ENCODE results near the gene MCF2L. TPM values are rescaled to one million over a fixed set of nuclear protein-coding genes. Genes with fewer than 3 reads are reported as not detected.
A peak's percentile ranks its signal among the peaks of the same experiment; 100 is the strongest.

MCF2L gene
- total RNA-seq, 2 donors from 2014 or later: 47.6 to 64.7 TPM

- intact Hi-C loops (cut with DNase I): no loop called here
Measured at GRCh38 chr13:113033054-113033850, 64.2 kb downstream of the MCF2L start.

GRCh38 chr13:113034451-113035212 is 65.6 kb downstream of the MCF2L start:
- Histone ChIP-seq H3K36me3 (no peaks in the 10 kb centered on the region), H3K27me3 (replicated peaks; ENCODE audit: insufficient read depth) (no peaks in the 10 kb centered on the region), H3K4me1 (replicated peaks) (no peaks in the 10 kb centered on the region), H3K4me3 (no peak overlapping the region), H3K27ac (no peak overlapping the region), H3K9me3 (no peaks in the 10 kb centered on the region)
- intact Hi-C loops (cut with DNase I): no loop called here
- TF ChIP-seq POLR2A (IDR thresholded peaks at IDR 0.05): no peak
- peak; percentile 31 for TF ChIP-seq POLR2AphosphoS5 (IDR thresholded peaks at IDR 0.05)
- peak in 3 of 4 experiments; percentile 58 to 76 (median 71) for TF ChIP-seq CTCF (IDR thresholded peaks at IDR 0.05)
- peak; percentile 36 for DNase-seq (ENCODE audit: low spot score)
- 64% methylated on average over 35 of the region's 35 CpGs for WGBS

More at GRCh38 chr13:113033054-113033850, 64.2 kb downstream of the MCF2L start:
- DNase-seq (ENCODE audit: low spot score): no peak
- no peaks in the 10 kb centered on the region for H3K36me3 ChIP-seq
- H3K4me1 ChIP-seq (replicated peaks): no peaks in the 10 kb centered on the region
- H3K27me3 ChIP-seq (replicated peaks; ENCODE audit: insufficient read depth): no peaks in the 10 kb centered on the region
- no peak overlapping the region for H3K4me3 ChIP-seq
- TF ChIP-seq POLR2AphosphoS5 (IDR thresholded peaks at IDR 0.05) (no peak), CTCF (IDR thresholded peaks at IDR 0.05) (no peak), POLR2A (IDR thresholded peaks at IDR 0.05) (no peak)
- WGBS: 84% methylated on average over 39 of the region's 43 CpGs
- H3K27ac ChIP-seq: no peak overlapping the region
- H3K9me3 ChIP-seq: no peaks in the 10 kb centered on the region

GRCh38 chr13:113035213-113035800 is 66.3 kb downstream of the MCF2L start:
- H3K27me3 ChIP-seq (replicated peaks; ENCODE audit: insufficient read depth): no peaks in the 10 kb centered on the region
- no peaks in the 10 kb centered on the region for H3K36me3 ChIP-seq
- no peak overlapping the region for H3K27ac ChIP-seq
- TF ChIP-seq CTCF (IDR thresholded peaks at IDR 0.05): no peak
- TF ChIP-seq POLR2AphosphoS5 (IDR thresholded peaks at IDR 0.05): no peak
- no peak for TF ChIP-seq POLR2A (IDR thresholded peaks at IDR 0.05)
- H3K9me3 ChIP-seq: no peaks in the 10 kb centered on the region
- no peaks in the 10 kb centered on the region for H3K4me1 ChIP-seq (replicated peaks)
- WGBS: 60% methylated on average over 20 of the region's 20 CpGs
- intact Hi-C loops (cut with DNase I): no loop called here
- H3K4me3 ChIP-seq: no peak overlapping the region
- DNase-seq (ENCODE audit: low spot score): no peak

- Histone ChIP-seq H3K9me3 (no peaks in the 10 kb centered on the region), H3K27me3 (replicated peaks; ENCODE audit: insufficient read depth) (no peaks in the 10 kb centered on the region), H3K4me3 (no peak overlapping the region), H3K27ac (no peak overlapping the region), H3K36me3 (no peaks in the 10 kb centered on the region), H3K4me1 (replicated peaks) (no peaks in the 10 kb centered on the region)
- WGBS: 96% methylated on average over 14 of the region's 14 CpGs
- intact Hi-C loops (cut with DNase I): no loop called here
- DNase-seq (ENCODE audit: low spot score): no peak
- no peak for TF ChIP-seq POLR2AphosphoS5 (IDR thresholded peaks at IDR 0.05)
- no peak for TF ChIP-seq POLR2A (IDR thresholded peaks at IDR 0.05)
- TF ChIP-seq CTCF (IDR thresholded peaks at IDR 0.05): no peak
Measured at GRCh38 chr13:113036401-113036800, 67.4 kb downstream of the MCF2L start.
